NCI-H524 (cell line): ENCODE data around the gene HYAL2.
A peak's percentile ranks its signal among the peaks of the same experiment; 100 is the strongest.

Experiments
- DNase-seq, 2 experiments: peaks; one replicate each; lab custom pipeline; 2025; lab: John Stamatoyannopoulos, UW

Gene HYAL2

DNA sequence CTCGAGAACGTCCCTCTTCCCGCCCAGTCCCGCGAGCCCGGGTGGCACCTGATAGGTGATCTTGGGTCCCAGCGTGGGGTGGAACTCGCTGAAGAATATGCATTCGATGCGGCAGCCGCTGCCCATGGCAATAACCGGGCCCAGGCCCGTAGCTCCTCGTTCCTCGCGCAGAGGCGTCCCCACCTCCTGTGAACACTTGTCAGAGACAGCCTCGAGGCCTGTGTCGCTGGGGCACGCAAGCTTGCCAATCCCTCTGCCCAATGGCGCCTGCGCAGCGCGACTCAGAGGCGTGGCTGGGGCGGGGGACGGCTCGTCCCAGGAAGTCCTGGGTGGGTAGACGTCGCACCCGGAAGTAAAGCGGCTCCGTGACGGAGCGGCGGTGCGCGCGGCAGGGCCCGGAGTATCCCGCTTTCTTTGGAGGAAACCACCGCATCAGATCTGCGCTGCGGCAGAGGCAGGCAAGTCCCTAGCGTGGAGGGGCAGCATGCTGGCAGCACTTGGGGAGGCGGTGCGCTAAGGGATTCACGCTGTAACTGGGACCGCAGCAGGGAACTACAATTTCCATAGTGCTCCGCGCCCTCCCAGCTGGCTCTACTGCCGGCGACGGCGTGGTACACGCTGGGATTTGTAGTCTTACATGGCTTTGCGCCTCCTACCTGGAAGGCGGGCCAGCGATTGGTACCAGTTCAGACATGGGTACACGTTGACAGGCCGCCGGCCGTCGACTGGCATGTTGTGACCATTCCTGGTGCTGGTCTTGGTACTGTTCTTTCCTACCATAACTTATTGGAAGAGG, 28.2 kb upstream of the HYAL2 start, which contains the start of the genes CYB561D2 and NPRL2:
CYB561D2 (plus strand) TSS at position 336 of the 796 bp plus-strand sequence. CDS start 572 bp downstream, outside the sequence.
NPRL2 (minus strand) TSS at position 249 of the 796 bp plus-strand sequence; CDS start at position 126, 123 bp downstream.
- peak; percentile 82 to 90 for DNase-seq

GRCh38 chr3:50350213-50350526, 27.6 kb upstream of the HYAL2 start:
- DNase-seq, result no peak

GRCh38 chr3:50347187-50347813, 24.8 kb upstream of the HYAL2 start:
- DNase-seq, result peak; percentile 47 to 62

GRCh38 chr3:50345586-50346234, 23.2 kb upstream of the HYAL2 start, which contains the start of gene ZMYND10:
Gene ZMYND10, minus strand, starts transcription at chr3:50345732. Its CDS starts 153 bp downstream, at chr3:50345579.
- DNase-seq, result peak; percentile 43 to 59

- DNase-seq, result no peak
Measured at GRCh38 chr3:50345008-50345407, 22.5 kb upstream of the HYAL2 start.

GRCh38 chr3:50342813-50343633, 20.5 kb upstream of the HYAL2 start:
- DNase-seq, result no peak

- no peak for DNase-seq
Measured at GRCh38 chr3:50341996-50342650, 19.6 kb upstream of the HYAL2 start.

- no peak for DNase-seq
Measured at GRCh38 chr3:50341537-50341936, 19.0 kb upstream of the HYAL2 start.

DNA sequence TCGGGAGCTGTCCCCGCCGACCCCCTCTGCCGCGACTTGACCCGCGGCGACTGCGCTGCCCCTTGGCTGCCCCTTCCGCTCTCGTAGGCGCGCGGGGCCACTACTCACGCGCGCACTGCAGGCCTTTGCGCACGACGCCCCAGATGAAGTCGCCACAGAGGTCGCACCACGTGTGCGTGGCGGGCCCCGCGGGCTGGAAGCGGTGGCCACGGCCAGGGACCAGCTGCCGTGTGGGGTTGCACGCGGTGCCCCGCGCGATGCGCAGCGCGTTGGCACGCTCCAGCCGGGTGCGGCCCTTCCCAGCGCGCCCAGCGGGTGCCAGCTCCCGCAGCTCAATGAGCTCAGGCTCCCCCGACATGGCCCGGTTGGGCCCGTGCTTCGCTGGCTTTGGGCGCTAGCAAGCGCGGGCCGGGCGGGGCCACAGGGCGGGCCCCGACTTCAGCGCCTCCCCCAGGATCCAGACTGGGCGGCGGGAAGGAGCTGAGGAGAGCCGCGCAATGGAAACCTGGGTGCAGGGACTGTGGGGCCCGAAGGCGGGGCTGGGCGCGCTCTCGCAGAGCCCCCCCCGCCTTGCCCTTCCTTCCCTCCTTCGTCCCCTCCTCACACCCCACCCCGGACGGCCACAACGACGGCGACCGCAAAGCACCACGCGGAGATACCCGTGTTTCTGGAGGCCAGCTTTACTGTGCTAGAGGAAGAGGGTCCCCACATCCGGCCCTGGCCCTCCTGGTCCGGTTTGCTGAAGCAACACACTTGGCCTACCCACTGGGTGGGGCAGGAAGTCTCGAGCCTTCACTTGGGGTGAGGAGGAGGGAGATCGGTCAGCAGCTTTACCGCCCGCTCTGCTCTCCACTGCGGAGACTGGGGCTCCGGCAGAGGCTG, 18.1 kb upstream of the HYAL2 start, which contains the start of gene RASSF1:
RASSF1 (minus strand) TSS at position 389 of the 882 bp plus-strand sequence; CDS start at position 358, 31 bp downstream.
- no peak for DNase-seq

GRCh38 chr3:50340147-50340447, 17.6 kb upstream of the HYAL2 start:
- no peak for DNase-seq

- no peak for DNase-seq
Measured at GRCh38 chr3:50339485-50340146, 17.1 kb upstream of the HYAL2 start.

- DNase-seq, result no peak
Measured at GRCh38 chr3:50338965-50339364, 16.4 kb upstream of the HYAL2 start.

GRCh38 chr3:50337175-50337861, 14.8 kb upstream of the HYAL2 start:
- DNase-seq, result peak; percentile 94 to 98

DNA sequence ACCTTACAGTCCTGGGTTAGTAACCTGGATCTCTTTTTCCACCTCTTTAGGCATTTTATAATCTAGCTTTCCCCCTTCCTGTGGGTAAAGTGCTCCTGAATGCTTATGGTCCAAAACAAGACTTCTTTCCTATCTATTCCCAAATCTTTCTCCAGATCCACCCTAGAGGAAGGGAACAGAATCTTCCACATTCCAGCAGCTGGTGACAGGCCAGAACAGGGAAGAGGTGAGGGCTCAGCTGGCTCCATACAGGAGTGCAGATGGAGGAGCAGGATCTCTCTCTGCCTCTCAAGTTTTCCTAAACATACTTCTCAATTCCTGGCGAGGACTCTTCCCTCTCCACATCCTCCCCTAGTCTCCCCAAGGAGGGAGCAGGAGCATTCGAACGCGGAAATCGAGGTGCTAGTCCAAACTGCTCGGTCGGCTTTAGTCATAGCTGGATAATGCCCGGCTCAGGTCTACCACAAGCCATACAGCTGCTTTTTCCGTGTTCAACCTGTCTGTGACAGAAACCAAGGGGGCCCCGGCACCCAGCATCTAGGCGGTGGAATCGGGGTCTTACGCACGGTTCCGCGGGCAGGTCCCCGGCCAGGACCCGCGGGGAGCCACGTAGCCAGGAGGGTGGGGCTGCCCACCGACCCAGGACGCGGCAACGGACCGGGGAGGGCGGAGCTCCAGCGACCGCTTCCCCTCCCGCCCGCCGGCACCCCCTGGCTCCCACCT, 14.1 kb upstream of the HYAL2 start:
- no peak for DNase-seq

DNA sequence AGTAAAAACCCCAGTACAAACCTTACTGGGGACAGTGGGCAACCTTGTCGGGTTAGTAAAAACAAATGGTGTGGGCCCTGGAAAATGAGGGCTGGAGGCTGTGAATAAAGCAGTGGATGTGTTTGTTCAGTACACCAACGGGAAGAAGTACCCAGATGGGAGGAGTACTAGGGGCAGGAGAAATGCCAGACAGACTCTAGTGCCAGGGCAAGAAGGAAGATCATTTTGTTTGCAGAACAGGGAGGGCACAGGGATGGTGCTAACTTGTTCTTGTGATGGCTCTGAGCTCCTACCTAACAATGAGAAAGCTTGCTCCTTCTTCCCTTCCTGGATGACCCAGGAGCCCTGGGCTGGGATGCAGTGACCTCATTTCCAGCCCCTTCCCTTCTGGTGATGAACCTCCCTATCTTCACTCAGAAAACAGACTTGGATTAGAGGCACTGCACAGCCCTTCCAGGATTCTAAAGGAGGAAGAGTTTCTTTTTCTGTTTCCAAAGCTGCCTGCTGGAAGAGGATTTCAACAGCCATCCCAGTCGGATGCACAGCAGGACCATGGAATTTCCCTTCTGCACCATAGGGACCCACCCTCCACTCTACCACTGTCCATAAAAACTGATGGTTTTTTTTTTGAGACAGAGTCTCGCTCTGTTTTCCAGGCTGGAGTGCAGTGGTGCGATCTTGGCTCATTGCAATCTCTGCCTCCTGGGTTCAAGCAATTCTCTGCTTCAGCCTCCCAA, 12.0 kb upstream of the HYAL2 start:
- no peak for DNase-seq

DNA sequence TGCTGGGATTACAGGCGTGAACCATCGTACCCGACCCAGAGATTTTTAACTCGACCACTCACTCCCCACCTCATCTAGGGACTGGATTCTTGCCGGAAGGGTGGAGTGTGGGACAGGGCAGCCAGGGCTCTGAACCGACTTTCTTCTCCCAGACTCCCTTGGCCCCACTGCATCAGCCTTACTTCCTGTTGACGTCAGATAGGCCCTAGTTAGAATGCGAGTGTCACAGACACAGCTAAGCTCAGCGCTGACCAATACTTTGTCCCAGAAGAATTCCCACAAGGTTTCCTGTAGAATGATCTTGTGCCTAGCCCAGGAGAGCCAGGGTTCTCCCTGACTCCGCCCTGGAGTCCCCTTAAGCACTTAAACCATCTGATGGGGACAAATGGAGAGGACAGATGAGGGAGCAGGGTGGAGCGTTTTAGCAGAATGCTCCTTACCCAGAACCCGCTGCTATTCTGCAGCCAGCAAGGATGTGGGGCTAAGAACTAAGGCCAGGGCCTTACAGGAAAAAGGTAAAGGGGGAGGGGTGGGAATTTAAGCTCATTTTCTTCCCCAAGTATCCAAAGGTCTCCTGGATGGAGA, 11.3 kb upstream of the HYAL2 start:
- no peak for DNase-seq

DNA sequence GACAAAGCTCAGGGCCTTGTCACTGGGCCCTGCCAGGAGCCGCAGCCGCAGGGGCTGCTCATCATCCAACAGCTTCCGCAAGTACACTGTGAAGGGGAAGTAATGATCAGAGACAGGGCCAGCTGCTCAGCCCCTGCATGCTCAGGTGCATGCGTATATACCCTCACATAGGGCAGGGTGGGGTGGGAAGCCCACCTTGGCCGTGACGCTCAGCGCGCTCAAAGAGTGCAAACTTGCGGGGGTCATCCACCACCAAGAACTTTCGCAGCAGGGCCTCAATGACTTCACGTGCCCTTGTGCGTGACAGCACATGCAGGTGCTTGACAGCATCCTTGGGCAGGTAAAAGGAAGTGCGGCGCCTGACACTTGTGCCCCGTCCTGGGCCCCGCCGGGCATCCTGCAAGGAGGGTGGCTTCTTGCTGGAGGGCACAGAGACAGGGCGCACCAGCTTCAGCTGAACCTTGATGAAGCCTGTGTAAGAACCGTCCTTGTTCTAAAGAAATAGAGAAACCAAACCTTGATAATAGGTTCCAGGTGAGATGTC, 8.9 kb upstream of the HYAL2 start:
- no peak for DNase-seq
